Spleen (tissue), 7 donors: ENCODE measurements around the gene NENF.

ENCODE experiments used
- POLR2A ChIP-seq, 3 donors: fragments of 450-650 bp; IDR thresholded peaks; one replicate each; pipeline ENCODE4 v1.5.1; 2017; ENCODE audit warnings: antibody characterized with exemption in 3 of 3, mild to moderate bottlenecking in 1 of 3
- POLR2AphosphoS5 ChIP-seq, 3 donors: sonication (generic); formaldehyde crosslinking; IDR thresholded peaks; one replicate each; pipeline ENCODE4 v1.5.1; 2017; ENCODE audit warnings: antibody characterized with exemption in 3 of 3
- TF ChIP-seq, protein P1 (sequence below), 11 experiments: fragments of 200-600 bp in 7 of 11; fragments of 450-650 bp in 4 of 11; sonication (generic) in 4 of 11; IDR thresholded peaks in 8 of 11; conservative IDR thresholded peaks in 3 of 11; 1 replicate in 7 of 11; 2 replicates in 4 of 11; pipeline versions ENCODE4 v1.4.0 to v1.8.0; 2016 to 2021; ENCODE audit warnings: antibody characterized with exemption in 11 of 11, inconsistent platforms in 4 of 11, mild to moderate bottlenecking in 1 of 11
- donor health status: DM: no; HTN: no; CAD: no; lungs with moderate emphysema.
- donor health status: DM: no; HTN: no; CAD: no.
- donor health status: DM: no; HTN: no; CAD: no.

DNA sequence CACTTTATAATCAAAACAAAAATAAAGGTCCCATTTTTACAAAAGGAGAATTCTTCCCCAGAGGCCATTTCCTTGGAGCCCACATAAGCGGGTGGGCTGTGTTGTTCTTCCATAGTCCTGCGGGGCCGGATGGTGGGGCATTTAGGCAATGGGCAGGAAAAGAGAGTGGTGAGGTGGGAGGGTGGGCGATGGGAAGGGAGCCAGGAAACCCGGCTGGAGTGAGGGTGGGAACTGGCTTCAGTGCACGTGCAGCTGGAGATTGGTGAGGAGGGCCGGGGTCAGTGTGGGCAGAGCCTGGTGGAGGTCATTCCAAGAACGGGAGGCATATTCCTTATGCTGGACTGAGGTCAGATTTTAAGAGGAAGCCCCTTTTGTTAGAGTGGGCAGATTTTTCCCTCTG, 13.6 kb downstream of the NENF start:
- no peak for TF ChIP-seq POLR2A (IDR thresholded peaks at IDR 0.05)
- TF ChIP-seq, protein P1, sequence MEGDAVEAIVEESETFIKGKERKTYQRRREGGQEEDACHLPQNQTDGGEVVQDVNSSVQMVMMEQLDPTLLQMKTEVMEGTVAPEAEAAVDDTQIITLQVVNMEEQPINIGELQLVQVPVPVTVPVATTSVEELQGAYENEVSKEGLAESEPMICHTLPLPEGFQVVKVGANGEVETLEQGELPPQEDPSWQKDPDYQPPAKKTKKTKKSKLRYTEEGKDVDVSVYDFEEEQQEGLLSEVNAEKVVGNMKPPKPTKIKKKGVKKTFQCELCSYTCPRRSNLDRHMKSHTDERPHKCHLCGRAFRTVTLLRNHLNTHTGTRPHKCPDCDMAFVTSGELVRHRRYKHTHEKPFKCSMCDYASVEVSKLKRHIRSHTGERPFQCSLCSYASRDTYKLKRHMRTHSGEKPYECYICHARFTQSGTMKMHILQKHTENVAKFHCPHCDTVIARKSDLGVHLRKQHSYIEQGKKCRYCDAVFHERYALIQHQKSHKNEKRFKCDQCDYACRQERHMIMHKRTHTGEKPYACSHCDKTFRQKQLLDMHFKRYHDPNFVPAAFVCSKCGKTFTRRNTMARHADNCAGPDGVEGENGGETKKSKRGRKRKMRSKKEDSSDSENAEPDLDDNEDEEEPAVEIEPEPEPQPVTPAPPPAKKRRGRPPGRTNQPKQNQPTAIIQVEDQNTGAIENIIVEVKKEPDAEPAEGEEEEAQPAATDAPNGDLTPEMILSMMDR (IDR thresholded peaks at IDR 0.05 in 8 of 11, conservative IDR thresholded peaks at IDR 0.05 in 3 of 11): no peak
- no peak for TF ChIP-seq POLR2AphosphoS5 (IDR thresholded peaks at IDR 0.05)
